ENCODE measurements around the gene FOXF1. TPM values are rescaled to one million over a fixed set of nuclear protein-coding genes. Genes with fewer than 3 reads are reported as not detected.

Gene FOXF1
- total and polyA plus RNA-seq, 4 donors = 0.56 to 1.2 (median 0.89) TPM

DNA sequence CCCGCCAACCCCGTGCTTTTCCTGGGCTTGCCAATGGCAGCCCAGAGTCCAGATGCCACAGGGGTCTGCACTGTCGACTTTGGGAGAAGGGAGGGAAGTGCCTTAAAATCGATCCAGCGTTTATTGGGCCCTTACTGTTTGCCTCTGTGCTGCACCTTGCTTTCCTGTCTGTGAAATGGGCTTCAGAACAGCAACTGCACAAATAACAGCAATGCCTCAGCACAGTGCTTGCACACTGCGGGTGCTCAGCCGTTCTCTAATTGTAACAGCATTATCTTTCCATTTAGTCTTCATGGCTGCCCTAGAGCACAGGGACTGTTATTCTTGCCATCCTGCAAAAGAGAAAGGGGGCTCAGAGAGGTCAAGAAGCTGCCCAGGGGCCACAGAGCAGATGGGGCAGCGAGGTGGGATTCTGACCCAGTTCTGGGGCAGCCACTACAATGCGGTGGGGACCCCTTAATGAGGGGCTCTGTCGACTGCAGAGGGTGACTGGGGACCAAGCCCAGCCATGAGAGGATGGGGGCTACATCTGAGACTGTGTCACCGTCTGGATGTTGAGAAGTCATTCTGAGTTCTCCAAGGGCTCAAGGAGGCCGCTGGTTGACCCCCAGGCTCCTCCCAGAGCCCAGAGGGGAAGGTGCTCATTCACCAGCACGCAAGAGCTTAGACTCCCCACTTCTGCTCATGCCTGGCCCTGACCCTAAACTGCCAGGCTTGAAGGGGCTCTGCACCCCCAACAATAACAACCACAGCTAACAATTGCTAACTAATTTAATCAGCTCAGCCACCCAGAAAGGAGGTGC, 9.4 kb upstream of the FOXF1 start:
- Histone ChIP-seq H3K4me3 (ENCODE audit: low read depth in 1 of 3, low read length in 3 of 3) (no peak overlapping the region), H3K9ac (ENCODE audit: low read depth in 1 of 2, low read length in 2 of 2) (no peak overlapping the region)

More for the DNA sequence above, 9.4 kb upstream of the FOXF1 start:
- TF ChIP-seq SP1 (IDR thresholded peaks at IDR 0.05) = no peak
- TF ChIP-seq CTCF (IDR thresholded peaks at IDR 0.05; ENCODE audit: low read depth, low read length, missing input control) = no peak
- no peak for TF ChIP-seq YY1 (IDR thresholded peaks at IDR 0.05)
- no peak for TF ChIP-seq FOXA2 (IDR thresholded peaks at IDR 0.05)
- TF ChIP-seq GABPA (IDR thresholded peaks at IDR 0.05 in 1 of 2, conservative IDR thresholded peaks at IDR 0.05 in 1 of 2) = no peak
- TF ChIP-seq REST (IDR thresholded peaks at IDR 0.05) = no peak
- no peak for TF ChIP-seq FOXA1 (IDR thresholded peaks at IDR 0.05)
- no peak for TF ChIP-seq RXRA (IDR thresholded peaks at IDR 0.05)
- no peak for TF ChIP-seq JUND (IDR thresholded peaks at IDR 0.05)
- TF ChIP-seq ATF3 (IDR thresholded peaks at IDR 0.05) = no peak
- TF ChIP-seq NR2F2 (IDR thresholded peaks at IDR 0.05) = no peak
- TF ChIP-seq TAF1 (conservative IDR thresholded peaks at IDR 0.05) = no peak
- TF ChIP-seq, protein P1, sequence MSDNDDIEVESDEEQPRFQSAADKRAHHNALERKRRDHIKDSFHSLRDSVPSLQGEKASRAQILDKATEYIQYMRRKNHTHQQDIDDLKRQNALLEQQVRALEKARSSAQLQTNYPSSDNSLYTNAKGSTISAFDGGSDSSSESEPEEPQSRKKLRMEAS (IDR thresholded peaks at IDR 0.05) = no peak
- TF ChIP-seq HNF4A (conservative IDR thresholded peaks at IDR 0.05) = no peak
- TF ChIP-seq HNF4G (IDR thresholded peaks at IDR 0.05) = no peak
- TF ChIP-seq, protein P2, sequence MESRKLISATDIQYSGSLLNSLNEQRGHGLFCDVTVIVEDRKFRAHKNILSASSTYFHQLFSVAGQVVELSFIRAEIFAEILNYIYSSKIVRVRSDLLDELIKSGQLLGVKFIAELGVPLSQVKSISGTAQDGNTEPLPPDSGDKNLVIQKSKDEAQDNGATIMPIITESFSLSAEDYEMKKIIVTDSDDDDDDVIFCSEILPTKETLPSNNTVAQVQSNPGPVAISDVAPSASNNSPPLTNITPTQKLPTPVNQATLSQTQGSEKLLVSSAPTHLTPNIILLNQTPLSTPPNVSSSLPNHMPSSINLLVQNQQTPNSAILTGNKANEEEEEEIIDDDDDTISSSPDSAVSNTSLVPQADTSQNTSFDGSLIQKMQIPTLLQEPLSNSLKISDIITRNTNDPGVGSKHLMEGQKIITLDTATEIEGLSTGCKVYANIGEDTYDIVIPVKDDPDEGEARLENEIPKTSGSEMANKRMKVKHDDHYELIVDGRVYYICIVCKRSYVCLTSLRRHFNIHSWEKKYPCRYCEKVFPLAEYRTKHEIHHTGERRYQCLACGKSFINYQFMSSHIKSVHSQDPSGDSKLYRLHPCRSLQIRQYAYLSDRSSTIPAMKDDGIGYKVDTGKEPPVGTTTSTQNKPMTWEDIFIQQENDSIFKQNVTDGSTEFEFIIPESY (IDR thresholded peaks at IDR 0.05) = no peak
- no peak for TF ChIP-seq RAD21 (IDR thresholded peaks at IDR 0.05)
- no peak for TF ChIP-seq EGR1 (IDR thresholded peaks at IDR 0.05; ENCODE audit: low read depth in 2 of 2)
- WGBS = 13% methylated on average over 13 of the region's 13 CpGs
- no peak overlapping the region for H3K27ac ChIP-seq (ENCODE audit: low read depth in 1 of 2, low read length in 2 of 2)
- peaks cover 15 to 42% (median 36%) of the 10 kb centered on the region in 4 donors for H3K27me3 ChIP-seq (ENCODE audit: control insufficient read depth in 4 of 4, insufficient read depth in 4 of 4, low read length in 3 of 4)
- DNase-seq (ENCODE audit: low spot score) = no peak
- no peaks in the 10 kb centered on the region for H3K36me3 ChIP-seq (ENCODE audit: control insufficient read depth in 4 of 4, insufficient read depth in 3 of 4, low read depth in 1 of 4, low read length in 3 of 4)
- H3K9me3 ChIP-seq (ENCODE audit: control insufficient read depth in 4 of 4, low read length in 3 of 4) = no peaks in the 10 kb centered on the region
- peaks cover 0 to 16% (median 10%) of the 10 kb centered on the region in 4 donors for H3K4me1 ChIP-seq (ENCODE audit: control insufficient read depth in 4 of 4, insufficient read depth in 4 of 4, low read length in 3 of 4)

Measured in liver (tissue), 9 donors.